Right renal cortex interstitium (tissue), 3 donors: Measurements from ENCODE around the gene SPDEF. TPM values are rescaled to one million over a fixed set of nuclear protein-coding genes. Genes with fewer than 3 reads are reported as not detected.

Experiments
- DNase-seq, 3 donors: peaks; one replicate each; pipeline ENCODE4 v3.0.0-alpha.2; 2013; ENCODE audit warnings: low read depth in 3 of 3, low spot score in 2 of 3
- polyA plus RNA-seq, 3 donors: library from polyadenylated mRNA; unstranded; fragments of 120-200 nt; gene quantifications; one replicate each; pipeline ENCODE4 v1.2.1, GENCODE V29; 2013; ENCODE audit not compliant: insufficient read length in 3 of 3

Gene SPDEF
- polyA plus RNA-seq, 3 donors = 0.07 to 0.08 TPM; not detected in 1

DNA sequence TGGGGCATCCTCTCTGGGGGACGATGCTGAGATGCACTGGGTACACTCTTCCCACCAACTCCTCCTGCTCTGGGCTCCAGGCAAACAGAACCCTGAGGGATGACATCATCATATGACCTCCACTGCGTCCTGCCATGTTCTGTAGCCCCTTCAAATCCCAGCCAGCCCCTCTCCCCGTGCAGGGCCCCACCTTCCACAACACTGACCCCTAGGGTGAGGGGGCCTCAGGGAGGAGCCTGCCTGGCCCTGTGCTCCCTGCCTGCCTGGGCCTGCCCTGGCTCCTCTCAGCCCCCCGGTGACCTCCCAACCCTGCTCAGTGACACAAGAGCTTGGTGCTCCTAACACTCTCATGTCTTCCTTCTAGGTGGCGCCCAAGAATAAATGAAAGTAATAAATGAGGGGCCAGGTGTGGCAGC, 9.6 kb upstream of the SPDEF start:
- DNase-seq = no peak

DNA sequence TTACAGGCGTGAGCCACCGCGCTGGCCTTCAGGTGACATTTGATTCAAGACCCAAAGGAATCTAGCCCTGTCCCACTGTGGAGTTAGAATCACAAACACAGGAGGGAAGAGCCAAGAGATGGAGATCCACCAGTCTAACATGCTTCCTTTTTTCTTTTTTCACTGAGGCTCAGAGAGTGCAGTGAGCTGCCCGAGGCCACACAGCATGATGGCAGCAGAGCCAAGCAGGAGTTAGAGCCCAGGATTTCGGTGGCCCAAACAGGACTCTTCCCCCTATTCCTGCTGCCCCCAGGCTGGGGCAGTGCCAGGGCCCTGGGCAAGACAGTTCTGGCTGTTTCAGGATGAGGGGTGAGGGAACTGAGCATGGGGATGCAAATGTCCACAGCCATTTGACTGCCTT, 8.1 kb upstream of the SPDEF start:
- no peak for DNase-seq

DNA sequence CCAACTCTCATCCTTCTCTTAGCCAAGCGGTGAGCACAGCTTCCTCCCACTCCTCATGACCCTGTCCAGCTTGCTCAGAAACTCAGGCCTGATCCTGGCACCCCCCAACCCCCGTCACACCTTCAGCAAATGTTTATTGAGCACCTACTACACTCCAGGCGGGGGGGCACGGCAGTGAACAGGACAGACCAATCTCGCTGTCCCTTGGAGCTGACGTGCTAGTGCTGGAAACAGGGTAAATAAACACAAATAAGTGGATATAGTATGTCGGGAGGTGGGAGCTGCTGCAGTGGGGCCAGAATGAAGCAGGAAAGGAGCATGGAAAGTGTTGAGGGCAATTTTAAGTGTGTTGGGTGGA, 7.4 kb upstream of the SPDEF start:
- no peak for DNase-seq

DNA sequence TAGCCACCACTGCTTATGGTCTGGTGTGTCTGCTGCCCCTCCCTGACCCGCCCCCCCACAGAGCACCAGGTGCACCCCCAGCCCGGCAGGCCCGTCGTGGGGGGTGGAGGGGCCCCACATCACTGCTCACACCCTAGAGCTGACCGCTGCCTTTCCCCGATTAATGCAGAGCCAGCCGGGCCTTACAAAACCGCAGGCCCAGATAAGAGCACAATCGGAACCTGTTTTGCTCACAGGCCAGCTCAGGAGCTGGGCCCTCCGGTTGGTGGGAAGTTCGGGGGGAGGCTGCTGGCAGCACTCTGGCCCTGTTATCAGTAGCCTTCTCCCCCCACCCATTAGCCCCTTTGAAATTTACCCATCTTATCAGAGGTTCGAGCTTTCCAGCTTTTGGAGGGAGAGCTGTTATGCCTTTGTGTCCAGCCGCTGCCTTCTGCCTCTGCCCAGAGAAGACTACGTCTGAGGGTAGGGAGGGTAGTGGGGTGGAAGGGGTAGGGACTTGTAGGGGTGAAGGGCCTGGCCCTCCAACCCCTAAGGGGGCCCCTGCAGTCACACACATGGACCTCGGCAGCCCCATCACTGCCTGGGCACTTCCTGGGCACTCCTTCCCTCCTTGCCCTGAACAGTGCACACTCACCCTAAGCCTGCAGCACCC, 6.9 kb upstream of the SPDEF start:
- no peak for DNase-seq

DNA sequence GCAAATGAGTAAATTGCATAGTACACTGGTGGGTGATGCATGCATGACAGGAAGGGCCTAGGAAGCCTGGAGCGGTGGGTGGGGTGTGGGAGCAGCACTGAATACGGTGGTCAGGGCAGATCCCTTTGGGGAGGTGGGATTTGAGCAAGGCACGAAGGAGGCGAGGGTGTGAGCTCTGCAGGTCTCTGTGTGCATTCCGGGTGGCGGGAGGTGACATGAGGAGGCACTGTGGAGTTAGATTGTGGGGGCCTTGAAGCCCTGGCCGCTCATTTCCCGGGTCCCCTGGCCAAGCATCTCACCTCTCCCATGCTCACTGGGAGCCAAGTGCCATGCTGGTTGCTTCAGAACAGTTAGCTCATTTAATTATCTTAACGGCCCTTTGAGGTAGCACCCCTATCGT, 6.2 kb upstream of the SPDEF start:
- DNase-seq = no peak

DNA sequence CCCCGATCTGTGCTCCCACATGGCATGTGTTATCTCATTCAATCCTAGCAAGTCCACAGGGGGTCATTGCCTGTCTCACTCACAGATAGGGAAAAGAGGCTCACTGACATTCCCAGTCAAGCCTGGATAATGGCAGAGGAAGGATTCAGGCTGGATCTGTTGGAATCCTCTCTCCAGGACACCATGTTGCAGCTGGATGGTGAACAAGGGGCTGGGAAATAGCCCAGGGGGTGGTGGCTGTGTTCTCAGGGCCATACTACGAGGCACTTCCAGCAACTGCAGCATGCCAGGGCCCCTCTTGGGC, 5.0 kb upstream of the SPDEF start:
- no peak for DNase-seq

DNA sequence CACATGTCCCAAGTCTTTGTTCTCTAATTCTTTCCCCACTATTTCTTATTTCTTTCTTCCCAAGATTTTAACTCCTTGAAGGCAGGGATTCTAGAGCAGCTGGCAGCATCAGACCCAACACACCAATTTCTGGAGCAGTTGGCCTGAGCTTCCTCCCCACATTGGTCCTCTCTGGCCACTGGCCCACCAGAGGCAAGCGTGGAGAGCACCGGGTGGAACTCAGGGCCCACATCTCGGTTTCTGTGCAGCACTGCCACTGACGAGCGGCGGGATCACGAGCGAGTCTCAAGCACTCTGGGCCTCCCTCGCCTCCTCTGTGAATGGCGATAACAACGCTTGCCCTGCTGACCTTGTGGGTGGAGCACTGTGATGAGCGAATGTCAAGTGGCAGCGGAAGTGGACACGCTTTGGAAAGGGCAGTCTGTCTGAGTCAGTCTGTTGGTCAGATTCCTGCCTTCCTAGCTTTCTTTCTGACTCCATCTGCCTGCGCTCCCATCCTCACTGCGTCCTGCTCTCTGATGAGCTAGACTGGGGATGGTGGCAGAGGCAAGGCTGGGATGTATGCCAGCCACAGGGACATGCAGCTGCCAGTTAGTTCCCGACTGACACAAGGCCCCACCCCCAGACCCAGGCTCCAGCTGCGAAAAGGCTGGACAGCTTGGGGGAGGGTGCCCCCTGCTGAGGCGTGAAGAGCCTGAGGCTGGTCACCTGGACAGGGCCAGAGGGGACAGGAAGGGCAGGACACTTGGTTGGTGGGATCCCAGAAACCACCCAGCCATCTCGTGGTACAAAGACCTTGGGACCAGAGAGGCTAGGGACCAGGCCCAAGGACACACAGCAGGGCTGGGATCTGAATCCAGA, 4.5 kb upstream of the SPDEF start:
- no peak for DNase-seq

DNA sequence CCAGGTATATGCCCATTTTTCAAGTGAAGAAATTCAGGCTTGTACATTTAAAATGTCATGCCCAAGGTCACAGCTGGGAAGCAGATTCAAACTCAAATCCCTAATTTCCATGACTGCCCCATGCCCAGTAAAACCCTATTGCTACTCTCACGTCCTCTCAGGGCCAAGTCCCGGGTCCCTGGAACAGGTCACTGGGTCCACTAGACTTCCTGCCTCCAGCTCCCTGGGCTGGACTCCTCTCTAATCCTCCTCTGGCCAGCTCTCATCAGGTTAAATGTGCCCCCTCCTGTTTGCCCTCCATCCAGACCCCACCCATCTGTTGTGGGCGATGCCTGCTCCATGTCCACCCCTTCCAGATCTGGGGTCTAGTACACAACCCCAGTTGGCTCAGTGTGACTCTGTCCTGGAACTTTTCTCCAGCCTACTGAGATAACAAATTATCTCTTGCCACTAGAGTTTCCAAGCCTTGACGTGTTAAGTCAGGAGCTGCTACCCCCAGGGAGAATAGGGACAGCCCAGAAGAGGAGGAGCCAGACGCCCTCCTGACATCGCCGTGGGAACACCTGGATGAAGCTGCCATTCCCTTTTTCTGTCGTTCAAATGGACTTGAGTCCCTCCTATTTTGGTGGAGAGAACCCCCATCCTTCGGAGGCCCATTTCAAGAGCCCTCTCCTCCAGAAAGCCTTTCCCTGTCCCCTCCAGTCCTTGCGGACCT, 3.7 kb upstream of the SPDEF start:
- no peak for DNase-seq

DNA sequence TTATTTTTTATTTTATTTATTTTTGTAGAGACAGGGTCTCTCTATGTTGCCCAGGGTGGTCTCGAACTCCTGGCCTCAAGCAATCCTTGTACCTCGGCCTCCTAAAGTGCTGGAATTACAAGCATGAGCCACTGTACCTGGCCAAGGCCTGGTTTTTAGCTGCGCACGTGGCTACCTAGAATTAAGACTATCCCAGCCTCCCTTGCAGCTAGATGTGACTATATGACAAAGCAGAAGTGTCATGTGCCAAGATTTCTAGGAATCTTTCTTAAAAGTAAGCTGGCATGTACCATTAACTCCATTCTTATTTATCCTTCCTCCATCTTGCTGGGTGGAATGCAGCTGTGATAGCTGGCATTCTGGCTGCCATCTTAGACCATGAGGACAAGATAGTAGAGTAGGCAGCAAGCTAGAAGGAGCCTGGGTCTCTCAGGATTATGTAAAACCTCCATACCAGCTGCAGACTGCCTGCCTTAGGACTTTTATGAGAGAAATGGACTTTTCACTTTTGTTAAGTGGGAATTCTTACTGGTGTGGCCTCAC, 2.1 kb upstream of the SPDEF start:
- no peak for DNase-seq

DNA sequence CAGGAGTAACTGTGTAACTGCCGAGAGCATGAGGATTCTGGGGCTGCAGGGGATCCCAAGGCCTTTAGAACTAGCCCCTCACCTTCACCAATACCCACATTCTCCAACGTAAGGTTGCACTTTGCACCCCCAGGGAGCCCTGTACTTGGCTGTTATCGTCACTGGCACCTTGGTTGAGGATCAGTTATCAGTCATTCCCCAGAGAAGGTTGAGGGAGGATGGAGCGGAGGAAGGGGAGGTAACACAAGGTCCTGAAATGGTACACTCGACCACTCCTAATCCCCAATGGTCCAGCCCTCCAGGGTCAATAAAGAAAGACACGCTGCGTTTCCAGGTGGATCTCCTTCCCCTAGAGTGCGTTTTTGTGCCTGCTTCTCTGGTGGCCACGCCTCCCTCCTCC, 1.1 kb upstream of the SPDEF start:
- no peak for DNase-seq

DNA sequence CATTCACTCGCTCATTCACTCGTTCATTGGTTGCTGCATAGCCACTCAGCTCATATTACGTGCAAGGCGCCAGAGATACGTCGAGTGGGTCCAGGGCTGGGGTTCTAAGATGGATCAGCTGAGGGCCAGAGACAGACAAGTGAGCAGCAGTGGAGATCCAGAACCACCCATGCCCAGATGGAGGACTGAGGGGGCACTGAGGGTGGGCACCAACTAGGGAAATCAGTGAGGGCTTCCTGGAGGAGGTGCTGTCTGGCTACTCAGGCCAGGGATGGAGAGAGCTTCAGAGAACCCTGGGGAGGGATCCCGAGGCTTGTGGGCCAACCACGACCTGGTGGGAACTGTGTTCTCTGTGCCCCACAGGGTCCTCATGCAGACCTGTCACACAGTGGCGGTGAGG, 364 bp upstream of the SPDEF start:
- DNase-seq = no peak

DNA sequence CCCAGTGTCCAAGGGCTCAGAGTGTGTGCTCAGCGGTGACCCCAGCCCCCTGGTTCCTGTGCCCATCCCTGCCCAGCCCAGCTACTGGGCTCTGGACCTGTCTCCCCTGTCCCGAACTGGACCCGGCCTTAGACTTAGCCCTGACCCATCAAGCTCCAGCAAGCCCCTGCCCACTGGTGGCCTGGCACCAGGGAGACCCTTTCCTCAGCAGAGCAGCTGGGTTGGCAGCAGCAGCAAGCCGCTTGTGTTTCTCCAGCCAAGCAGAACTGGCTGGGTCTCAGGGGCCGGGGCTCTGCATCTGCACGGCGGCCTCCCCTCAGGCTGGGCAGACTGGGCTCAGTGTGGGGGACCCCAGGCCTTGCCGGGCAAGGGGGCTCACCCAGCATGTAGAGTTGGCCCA, 801 bp downstream of the SPDEF start:
- DNase-seq = no peak

DNA sequence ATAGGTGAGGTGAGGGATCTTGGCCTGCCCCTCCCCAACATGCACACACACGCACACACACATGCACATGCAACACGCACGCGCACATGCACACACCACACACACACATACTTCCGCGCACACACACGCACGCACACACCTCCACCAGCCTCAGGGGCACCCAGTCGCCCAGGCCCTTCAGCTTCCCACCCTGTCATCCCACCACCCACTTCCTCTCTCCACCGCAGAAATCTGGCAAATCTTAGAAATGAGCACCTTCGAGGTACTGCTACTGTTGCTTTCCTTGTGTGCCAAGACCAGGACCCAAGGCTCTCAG, 1.2 kb downstream of the SPDEF start:
- DNase-seq = no peak

DNA sequence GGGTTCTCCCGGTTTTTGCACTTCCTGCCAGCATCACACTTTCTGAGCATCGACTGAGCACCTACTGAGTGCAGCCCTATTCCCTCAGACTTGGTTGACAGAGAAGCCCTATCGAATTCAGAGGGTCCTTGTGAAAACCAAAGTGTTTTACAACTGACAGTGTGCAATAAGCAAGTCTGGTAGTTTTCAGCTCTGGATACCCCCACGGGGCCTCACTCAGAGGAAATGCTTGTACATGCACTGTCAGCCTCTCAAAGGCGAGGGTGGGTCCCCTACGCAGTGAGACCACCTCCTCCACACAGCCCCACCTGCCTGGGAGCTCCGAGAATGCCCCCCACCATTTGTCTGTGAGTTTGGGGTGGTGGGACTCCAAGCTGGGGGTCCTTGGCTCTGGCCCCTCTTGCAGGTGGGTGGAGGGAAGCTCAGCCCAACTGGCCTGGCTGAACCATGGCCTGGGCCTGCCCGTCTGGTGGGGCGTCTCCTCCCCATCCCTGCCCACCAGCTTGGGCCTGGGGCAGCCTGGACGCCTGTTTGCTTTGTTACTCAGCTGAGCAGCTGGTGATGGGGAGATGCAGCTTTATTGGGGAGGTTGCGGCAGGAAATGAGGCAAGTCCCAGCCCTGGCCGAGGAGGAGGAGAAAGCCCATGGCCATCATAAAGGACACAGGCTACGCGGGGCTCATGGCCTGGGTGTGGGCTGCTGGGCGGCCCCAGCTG, 1.7 kb downstream of the SPDEF start:
- no peak for DNase-seq

DNA sequence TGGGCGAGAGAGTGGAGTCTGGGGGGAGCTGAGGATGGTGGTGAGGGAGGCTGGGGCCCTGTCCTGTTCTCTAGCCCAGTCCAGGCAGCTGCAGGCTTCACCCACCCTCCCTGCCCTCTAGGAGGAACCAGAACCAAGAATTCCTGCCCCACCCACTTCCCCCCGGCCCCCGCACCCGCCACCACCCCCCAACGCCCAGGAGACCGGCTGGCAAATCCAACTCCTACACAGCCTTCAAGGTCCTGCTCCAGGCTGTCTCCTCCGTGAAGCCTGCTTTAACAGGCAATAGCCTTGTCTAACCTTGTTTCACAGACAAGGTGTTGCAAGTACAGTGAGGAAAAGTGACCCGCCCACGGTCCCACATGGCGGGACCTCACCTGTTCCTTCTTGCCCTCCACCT, 2.4 kb downstream of the SPDEF start:
- no peak for DNase-seq

DNA sequence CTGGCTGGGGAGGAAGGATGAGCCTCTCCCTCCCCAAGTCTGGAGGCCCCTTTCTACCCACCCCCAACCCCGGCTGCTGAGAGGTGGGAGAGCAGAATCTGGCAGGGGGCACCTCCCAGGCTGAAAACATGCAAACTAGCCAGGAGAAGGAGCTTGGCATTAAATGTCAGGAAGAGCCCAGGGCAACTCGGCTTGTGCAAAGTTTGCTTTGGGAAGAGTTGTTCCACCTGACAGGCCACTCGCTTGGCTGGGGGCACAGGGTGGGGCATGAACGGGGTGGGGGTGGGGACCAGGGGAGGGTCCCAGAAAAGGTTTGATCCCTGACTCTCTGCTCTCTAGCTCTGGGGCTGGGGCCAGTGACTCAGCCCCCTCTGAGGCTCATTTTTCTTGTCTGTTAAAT, 3.0 kb downstream of the SPDEF start:
- DNase-seq = no peak

DNA sequence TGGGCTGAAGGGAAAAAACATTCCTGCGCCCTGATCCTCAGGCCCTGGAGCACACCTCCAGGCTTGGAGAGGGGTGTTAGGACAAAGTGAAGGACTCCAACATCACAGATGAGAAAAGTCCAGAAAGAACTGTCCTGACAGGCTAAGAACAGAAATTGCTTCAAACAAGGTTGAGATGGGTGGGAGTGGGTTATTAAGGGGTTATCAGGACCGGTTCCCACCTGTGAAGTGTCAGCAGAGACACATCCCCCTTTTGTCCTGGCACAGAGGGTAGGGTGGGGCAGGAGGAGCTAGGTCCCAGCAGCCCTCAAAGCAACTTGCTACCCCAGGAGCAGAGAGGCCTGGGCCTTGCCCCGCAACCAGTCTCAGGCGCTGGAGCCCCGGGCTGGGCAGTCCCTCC, 3.5 kb downstream of the SPDEF start:
- no peak for DNase-seq

DNA sequence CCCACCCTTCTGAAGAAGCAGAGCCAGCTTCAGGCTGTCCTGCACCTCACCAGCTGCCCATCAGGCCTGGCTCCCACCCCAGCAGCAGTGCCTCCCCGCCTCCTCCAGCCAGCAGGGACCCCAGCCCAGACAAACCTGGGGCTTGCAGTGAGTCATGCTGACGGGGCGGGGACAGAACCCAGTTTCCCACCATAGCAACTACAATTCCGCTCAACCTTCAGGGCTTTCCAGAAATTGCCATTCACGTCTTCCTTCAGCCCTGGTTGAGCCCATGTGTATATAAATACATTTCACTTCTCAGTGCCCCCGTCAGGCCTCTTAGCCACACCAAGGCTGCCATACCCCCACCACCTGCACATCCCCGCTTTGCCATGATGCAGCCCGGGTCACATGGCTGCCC, 4.4 kb downstream of the SPDEF start:
- DNase-seq = no peak

DNA sequence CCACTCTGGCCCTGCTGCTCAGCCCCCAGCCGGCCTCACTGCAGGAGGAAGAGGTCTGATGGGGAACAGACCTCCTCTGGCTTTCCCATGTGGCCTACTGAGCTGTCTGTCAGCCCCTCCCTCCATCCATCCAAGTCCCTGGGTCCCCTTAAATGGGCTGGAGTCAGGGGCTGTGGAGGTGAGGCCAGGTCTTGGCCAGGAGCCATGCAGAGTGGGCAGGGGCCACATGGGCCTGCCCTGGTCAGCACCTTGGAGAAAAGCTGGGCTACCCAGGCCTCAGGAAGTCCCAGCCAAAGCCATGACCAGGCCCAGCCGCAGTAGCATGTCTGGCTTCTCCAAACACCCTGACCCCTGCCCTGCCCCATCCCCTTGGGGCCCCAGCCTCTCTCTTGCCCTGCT, 6.3 kb downstream of the SPDEF start:
- no peak for DNase-seq

DNA sequence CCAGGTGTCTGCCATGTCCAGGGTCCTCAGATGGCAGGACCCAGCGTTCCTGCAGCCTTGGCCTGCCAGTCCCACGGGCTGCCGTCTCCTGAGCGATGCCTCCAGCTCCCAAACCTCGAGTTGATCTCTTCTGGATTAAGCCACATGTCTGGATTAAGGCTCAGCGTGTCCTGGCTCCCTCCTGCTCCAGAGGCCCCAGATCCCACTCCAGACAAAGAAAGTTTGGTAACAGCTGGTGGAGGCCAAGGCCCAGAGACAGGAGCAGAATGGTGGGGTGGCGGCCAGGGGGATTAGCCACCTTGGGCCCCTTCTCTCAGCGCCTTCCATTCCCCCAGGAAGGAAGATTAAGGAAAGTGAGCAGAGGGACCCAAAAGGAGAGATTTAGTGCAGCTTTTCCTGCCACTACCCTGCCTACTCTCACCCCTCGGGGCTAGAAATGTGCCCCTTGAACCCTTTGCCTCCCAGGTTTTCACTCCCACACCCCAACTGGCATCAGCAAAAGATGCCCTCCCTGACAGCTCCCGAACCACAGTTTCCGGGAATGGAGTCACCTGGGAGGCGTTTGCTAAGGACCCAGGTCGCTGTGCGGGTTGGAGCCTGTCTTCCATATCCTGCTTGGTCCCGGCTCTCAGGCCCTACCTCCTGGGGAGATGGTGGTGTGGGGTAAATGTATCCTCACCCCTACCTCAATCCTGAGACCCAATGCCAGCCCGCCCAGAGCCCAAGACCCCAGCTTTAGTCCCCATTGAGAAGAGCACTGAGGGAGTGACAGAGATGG, 6.9 kb downstream of the SPDEF start:
- no peak for DNase-seq
